HepG2 (cell line): Measurements from ENCODE around the gene NIP7. TPM values are rescaled to one million over a fixed set of nuclear protein-coding genes. Genes with fewer than 3 reads are reported as not detected.

ENCODE experiments used
- ARNT2 ChIP-seq: sonication (generic); formaldehyde crosslinking; IDR thresholded peaks from 2 replicates; pipeline ENCODE4 v1.8.0; 2022; ENCODE audit warnings: mild to moderate bottlenecking, low read depth, missing genetic modification reagents, moderate library complexity
- BRCA1 ChIP-seq: sonication (generic); formaldehyde crosslinking; IDR thresholded peaks from 2 replicates; pipeline ENCODE4 v1.4.0; 2020; ENCODE audit warnings: missing genetic modification reagents
- IRF2 ChIP-seq: IDR thresholded peaks from 2 replicates; pipeline ENCODE4 v1.6.1; 2018; ENCODE audit warnings: missing genetic modification reagents, missing compliant biosample characterization
- KAT8 ChIP-seq: IDR thresholded peaks from 2 replicates; pipeline ENCODE4 v1.6.1; 2016; ENCODE audit warnings: missing genetic modification reagents, missing compliant biosample characterization
- KDM6A ChIP-seq: IDR thresholded peaks from 2 replicates; pipeline ENCODE4 v1.6.1; 2016; ENCODE audit warnings: low read depth
- MED1 ChIP-seq: sonication (generic); formaldehyde crosslinking; IDR thresholded peaks from 2 replicates; pipeline ENCODE4 v1.4.0; 2020; ENCODE audit warnings: missing genetic modification reagents
- NFATC3 ChIP-seq: sonication (generic); formaldehyde crosslinking; IDR thresholded peaks from 2 replicates; pipeline ENCODE4 v1.5.1; 2020; ENCODE audit warnings: mild to moderate bottlenecking, missing genetic modification reagents
- POLR2A ChIP-seq, 2 experiments: IDR thresholded peaks; 2 replicates each; pipeline ENCODE4 v1.6.1; 2011; ENCODE audit warnings: low read depth in 2 of 2, low read length in 2 of 2, mild to moderate bottlenecking in 1 of 2, moderate library complexity in 1 of 2; ENCODE audit not compliant: insufficient read depth in 1 of 2
- POLR2AphosphoS5 ChIP-seq: IDR thresholded peaks from 2 replicates; pipeline ENCODE4 v1.6.1; 2012; ENCODE audit warnings: low read depth, low read length
- SAP130 ChIP-seq: IDR thresholded peaks from 2 replicates; pipeline ENCODE4 v1.6.1; 2016; ENCODE audit warnings: low read depth
- SP140L ChIP-seq: sonication (generic); formaldehyde crosslinking; IDR thresholded peaks from 2 replicates; pipeline ENCODE4 v1.4.0; 2020; ENCODE audit warnings: missing genetic modification reagents, borderline replicate concordance
- THAP11 ChIP-seq: IDR thresholded peaks from 2 replicates; pipeline ENCODE4 v1.6.1; 2016; ENCODE audit warnings: missing biosample characterization, missing genetic modification reagents
- ZNF232 ChIP-seq: sonication (generic); formaldehyde crosslinking; IDR thresholded peaks from 2 replicates; pipeline ENCODE4 v1.4.0; 2020; ENCODE audit warnings: missing genetic modification reagents, borderline replicate concordance
- ZNF253 ChIP-seq: sonication (generic); formaldehyde crosslinking; IDR thresholded peaks from 2 replicates; pipeline ENCODE4 v1.8.0; 2022; ENCODE audit warnings: mild to moderate bottlenecking, missing genetic modification reagents, borderline replicate concordance
- ZNF3 ChIP-seq: IDR thresholded peaks from 2 replicates; pipeline ENCODE4 v1.7.0; 2017; ENCODE audit warnings: inconsistent platforms
- ZNF441 ChIP-seq: sonication (generic); formaldehyde crosslinking; IDR thresholded peaks from 2 replicates; pipeline ENCODE4 v1.7.0; 2021; ENCODE audit warnings: missing genetic modification reagents, borderline replicate concordance
- ZNF460 ChIP-seq: sonication (generic); formaldehyde crosslinking; IDR thresholded peaks from 2 replicates; pipeline ENCODE4 v1.5.1; 2020; ENCODE audit warnings: missing genetic modification reagents, mild to moderate bottlenecking, borderline replicate concordance
- ZNF607 ChIP-seq: sonication (generic); formaldehyde crosslinking; IDR thresholded peaks from 2 replicates; pipeline ENCODE4 v1.5.1; 2020; ENCODE audit warnings: missing genetic modification reagents, mild to moderate bottlenecking, borderline replicate concordance
- ZNF746 ChIP-seq: sonication (generic); formaldehyde crosslinking; IDR thresholded peaks from 2 replicates; pipeline ENCODE4 v1.8.0; 2022; ENCODE audit warnings: mild to moderate bottlenecking, missing genetic modification reagents
- polyA plus RNA-seq, 8 experiments: library from polyadenylated mRNA; depleted of rRNA in 3 of 8; stranded (reverse) in 7 of 8; unstranded in 1 of 8; fragments of >200 nt; fragmentation: Illumina TruSeq in 4 of 8; extraction: Trizol in 4 of 8; gene quantifications; 2 replicates each; pipeline versions ENCODE4 v1.2.1 to v1.2.3, GENCODE V29; 2011 to 2016; ENCODE audit warnings: low read depth in 4 of 8, missing spikeins in 1 of 8, mixed read lengths in 1 of 8; ENCODE audit not compliant: insufficient read depth in 1 of 8
- total RNA-seq, 5 experiments: library from RNA; depleted of rRNA; stranded (reverse); fragments of >200 nt; fragmentation: Illumina TruSeq; extraction: Trizol; gene quantifications; 2 replicates each; pipeline ENCODE4 v1.2.3, GENCODE V29; 2016; ENCODE audit warnings: low read depth in 1 of 5
- TF ChIP-seq, protein P1 (sequence below): sonication (generic); IDR thresholded peaks from 2 replicates; pipeline ENCODE4 v1.6.1; 2016; ENCODE audit warnings: low read depth, borderline replicate concordance
- TF ChIP-seq, protein P2 (sequence below): sonication (generic); formaldehyde crosslinking; IDR thresholded peaks from 2 replicates; pipeline ENCODE4 v1.4.0; 2020; ENCODE audit warnings: missing genetic modification reagents
- TF ChIP-seq, protein P3 (sequence below): IDR thresholded peaks from 2 replicates; pipeline ENCODE4 v1.6.1; 2016
- TF ChIP-seq, protein P4 (sequence below): sonication (generic); formaldehyde crosslinking; IDR thresholded peaks from 2 replicates; pipeline ENCODE4; 2020; ENCODE audit warnings: missing genetic modification reagents, mild to moderate bottlenecking, borderline replicate concordance
- TF ChIP-seq, protein P5 (sequence below): IDR thresholded peaks from 2 replicates; pipeline ENCODE4 v1.6.1; 2016; ENCODE audit warnings: missing genetic modification reagents, missing compliant biosample characterization

NIP7 gene
- total and polyA plus RNA-seq, 2 of the 13 experiments (the other 11 are each of a cell fraction or from before 2014, with no cell fraction given), result 15.3 to 114 TPM

DNA sequence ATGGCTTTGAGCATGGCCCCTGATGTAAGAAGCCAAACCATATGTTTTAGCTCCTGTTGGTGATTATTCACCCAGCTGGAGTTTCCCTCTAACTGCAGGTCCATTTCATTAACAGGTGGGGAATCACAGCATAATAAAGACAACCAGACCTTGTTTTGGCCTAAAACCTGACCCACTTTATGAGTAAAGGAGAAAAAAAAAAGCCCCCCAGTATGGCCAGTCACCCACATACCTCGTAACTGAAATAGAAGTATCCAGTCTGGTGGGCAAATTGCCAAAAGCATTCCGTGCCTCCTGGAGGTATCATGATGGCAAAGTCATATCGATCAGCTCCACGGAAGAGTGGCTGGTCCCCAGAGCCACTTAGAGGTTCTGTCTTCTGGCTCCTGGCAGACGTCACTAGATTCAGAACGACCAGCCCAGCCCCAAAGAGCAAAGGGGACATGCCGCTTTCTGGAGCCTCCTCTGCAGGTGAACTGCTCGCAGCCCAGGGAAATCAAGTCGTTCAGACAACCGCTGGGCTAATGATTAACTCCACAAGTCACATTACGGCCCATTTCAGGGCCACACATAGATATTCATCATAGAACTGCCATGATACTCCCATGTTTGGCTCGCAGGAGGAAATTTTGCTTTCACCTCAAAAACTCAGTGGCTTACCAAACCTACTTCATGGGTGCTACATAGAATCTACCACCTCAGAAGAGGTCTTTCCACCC, 11.9 kb downstream of the NIP7 start, which contains the start of gene TMED6 (continued):
- TF ChIP-seq THAP11 (0 out of 2 replicates have a peak, but pooled peaks have one; percentile 42), ZNF607 (CRISPR knock-in tag) (no peak), NFATC3 (CRISPR knock-in tag) (no peak), MED1 (CRISPR knock-in tag) (peak; percentile 53; the same call in 1 of the 2 replicates), POLR2AphosphoS5 (peak; percentile 63), BRCA1 (peak; percentile 63), SP140L (CRISPR knock-in tag) (no peak), ZNF460 (CRISPR knock-in tag) (no peak), SAP130 (CRISPR knock-in tag) (peak; percentile 78), IRF2 (CRISPR knock-in tag) (peak; percentile 38), KDM6A (CRISPR knock-in tag) (no peak), KAT8 (peak; percentile 57; the same call in 1 of the 2 replicates), ZNF232 (CRISPR knock-in tag) (peak; percentile 46; the same call in 1 of the 2 replicates), ZNF253 (CRISPR knock-in tag) (no peak), ZNF3 (CRISPR knock-in tag) (0 out of 2 replicates have a peak, but pooled peaks have one; percentile 30), ZNF746 (CRISPR knock-in tag) (peak; percentile 30; the same call in 1 of the 2 replicates), ZNF441 (CRISPR knock-in tag) (0 out of 2 replicates have a peak, but pooled peaks have one; percentile 43), ARNT2 (CRISPR knock-in tag) (0 out of 2 replicates have a peak, but pooled peaks have one; percentile 54), POLR2A (IDR thresholded peaks at IDR 0.05; ENCODE audit: insufficient read depth in 1 of 2, low read depth in 2 of 2, low read length in 2 of 2) (peak; percentile 33 to 72; a peak in 2 of 4 replicates)
- TF ChIP-seq, protein P1, sequence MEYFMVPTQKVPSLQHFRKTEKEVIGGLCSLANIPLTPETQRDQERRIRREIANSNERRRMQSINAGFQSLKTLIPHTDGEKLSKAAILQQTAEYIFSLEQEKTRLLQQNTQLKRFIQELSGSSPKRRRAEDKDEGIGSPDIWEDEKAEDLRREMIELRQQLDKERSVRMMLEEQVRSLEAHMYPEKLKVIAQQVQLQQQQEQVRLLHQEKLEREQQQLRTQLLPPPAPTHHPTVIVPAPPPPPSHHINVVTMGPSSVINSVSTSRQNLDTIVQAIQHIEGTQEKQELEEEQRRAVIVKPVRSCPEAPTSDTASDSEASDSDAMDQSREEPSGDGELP, result 0 out of 2 replicates have a peak, but pooled peaks have one; percentile 29
- TF ChIP-seq, protein P2, sequence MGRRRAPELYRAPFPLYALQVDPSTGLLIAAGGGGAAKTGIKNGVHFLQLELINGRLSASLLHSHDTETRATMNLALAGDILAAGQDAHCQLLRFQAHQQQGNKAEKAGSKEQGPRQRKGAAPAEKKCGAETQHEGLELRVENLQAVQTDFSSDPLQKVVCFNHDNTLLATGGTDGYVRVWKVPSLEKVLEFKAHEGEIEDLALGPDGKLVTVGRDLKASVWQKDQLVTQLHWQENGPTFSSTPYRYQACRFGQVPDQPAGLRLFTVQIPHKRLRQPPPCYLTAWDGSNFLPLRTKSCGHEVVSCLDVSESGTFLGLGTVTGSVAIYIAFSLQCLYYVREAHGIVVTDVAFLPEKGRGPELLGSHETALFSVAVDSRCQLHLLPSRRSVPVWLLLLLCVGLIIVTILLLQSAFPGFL (CRISPR knock-in tag), result 0 out of 2 replicates have a peak, but pooled peaks have one; percentile 38
- TF ChIP-seq, protein P3, sequence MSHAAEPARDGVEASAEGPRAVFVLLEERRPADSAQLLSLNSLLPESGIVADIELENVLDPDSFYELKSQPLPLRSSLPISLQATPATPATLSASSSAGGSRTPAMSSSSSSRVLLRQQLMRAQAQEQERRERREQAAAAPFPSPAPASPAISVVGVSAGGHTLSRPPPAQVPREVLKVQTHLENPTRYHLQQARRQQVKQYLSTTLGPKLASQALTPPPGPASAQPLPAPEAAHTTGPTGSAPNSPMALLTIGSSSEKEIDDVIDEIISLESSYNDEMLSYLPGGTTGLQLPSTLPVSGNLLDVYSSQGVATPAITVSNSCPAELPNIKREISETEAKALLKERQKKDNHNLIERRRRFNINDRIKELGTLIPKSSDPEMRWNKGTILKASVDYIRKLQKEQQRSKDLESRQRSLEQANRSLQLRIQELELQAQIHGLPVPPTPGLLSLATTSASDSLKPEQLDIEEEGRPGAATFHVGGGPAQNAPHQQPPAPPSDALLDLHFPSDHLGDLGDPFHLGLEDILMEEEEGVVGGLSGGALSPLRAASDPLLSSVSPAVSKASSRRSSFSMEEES (CRISPR knock-in tag), result no peak
- TF ChIP-seq, protein P4, sequence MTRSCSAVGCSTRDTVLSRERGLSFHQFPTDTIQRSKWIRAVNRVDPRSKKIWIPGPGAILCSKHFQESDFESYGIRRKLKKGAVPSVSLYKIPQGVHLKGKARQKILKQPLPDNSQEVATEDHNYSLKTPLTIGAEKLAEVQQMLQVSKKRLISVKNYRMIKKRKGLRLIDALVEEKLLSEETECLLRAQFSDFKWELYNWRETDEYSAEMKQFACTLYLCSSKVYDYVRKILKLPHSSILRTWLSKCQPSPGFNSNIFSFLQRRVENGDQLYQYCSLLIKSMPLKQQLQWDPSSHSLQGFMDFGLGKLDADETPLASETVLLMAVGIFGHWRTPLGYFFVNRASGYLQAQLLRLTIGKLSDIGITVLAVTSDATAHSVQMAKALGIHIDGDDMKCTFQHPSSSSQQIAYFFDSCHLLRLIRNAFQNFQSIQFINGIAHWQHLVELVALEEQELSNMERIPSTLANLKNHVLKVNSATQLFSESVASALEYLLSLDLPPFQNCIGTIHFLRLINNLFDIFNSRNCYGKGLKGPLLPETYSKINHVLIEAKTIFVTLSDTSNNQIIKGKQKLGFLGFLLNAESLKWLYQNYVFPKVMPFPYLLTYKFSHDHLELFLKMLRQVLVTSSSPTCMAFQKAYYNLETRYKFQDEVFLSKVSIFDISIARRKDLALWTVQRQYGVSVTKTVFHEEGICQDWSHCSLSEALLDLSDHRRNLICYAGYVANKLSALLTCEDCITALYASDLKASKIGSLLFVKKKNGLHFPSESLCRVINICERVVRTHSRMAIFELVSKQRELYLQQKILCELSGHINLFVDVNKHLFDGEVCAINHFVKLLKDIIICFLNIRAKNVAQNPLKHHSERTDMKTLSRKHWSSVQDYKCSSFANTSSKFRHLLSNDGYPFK (CRISPR knock-in tag), result 0 out of 2 replicates have a peak, but pooled peaks have one; percentile 42
- TF ChIP-seq, protein P5, sequence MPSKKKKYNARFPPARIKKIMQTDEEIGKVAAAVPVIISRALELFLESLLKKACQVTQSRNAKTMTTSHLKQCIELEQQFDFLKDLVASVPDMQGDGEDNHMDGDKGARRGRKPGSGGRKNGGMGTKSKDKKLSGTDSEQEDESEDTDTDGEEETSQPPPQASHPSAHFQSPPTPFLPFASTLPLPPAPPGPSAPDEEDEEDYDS (CRISPR knock-in tag), result peak; percentile 72
